OCI-LY3 (cell line): ENCODE measurements around the gene CNPY1.

Source experiments
- H2AFZ ChIP-seq: fragments of 200-600, 300-600 bp; shearing (Covaris generic); 2 replicates; pipeline ENCODE4 v1.6.0; 2014; ENCODE audit warnings: antibody characterized with exemption, low read depth, low read length
- H3K27ac ChIP-seq: fragments of 200-600, 300-600 bp; sonication (generic); 2 replicates; pipeline ENCODE4 v1.5.1; 2014; ENCODE audit warnings: mild to moderate bottlenecking, low read length, moderate library complexity, mixed read lengths
- H3K27me3 ChIP-seq: fragments of 200-600, 300-600 bp; sonication (generic); 2 replicates; pipeline ENCODE4 v1.6.1; 2014; ENCODE audit warnings: low read depth, low read length, mixed read lengths
- H3K36me3 ChIP-seq: fragments of 200-600, 300-600 bp; sonication (generic); replicated peaks from 2 replicates; pipeline ENCODE3; 2014; ENCODE audit warnings: low read depth, low read length, mixed read lengths
- H3K4me1 ChIP-seq: fragments of 300-600, 200-600 bp; sonication (generic); 2 replicates; pipeline ENCODE4 v1.6.1; 2014; ENCODE audit warnings: low read length, mixed read lengths
- H3K4me2 ChIP-seq: fragments of 200-600, 300-600 bp; sonication (generic); 2 replicates; pipeline ENCODE4 v1.6.1; 2014; ENCODE audit warnings: low read length, mixed read lengths
- H3K4me3 ChIP-seq: fragments of 300-600, 200-600 bp; sonication (generic); 2 replicates; pipeline ENCODE4 v1.5.1; 2014; ENCODE audit warnings: antibody characterized with exemption, mild to moderate bottlenecking, low read length, moderate library complexity
- H3K79me2 ChIP-seq: fragments of 300-600, 200-600 bp; shearing (Covaris generic); 2 replicates; pipeline ENCODE4 v1.6.1; 2014; ENCODE audit warnings: mild to moderate bottlenecking, low read length, mixed read lengths
- H3K9ac ChIP-seq: fragments of 300-600, 200-600 bp; shearing (Covaris generic); 2 replicates; pipeline ENCODE4 v1.6.0; 2014; ENCODE audit warnings: mild to moderate bottlenecking, low read length, moderate library complexity
- H3K9me3 ChIP-seq: fragments of 200-600, 300-600 bp; shearing (Covaris generic); 2 replicates; pipeline ENCODE4 v1.6.1; 2014; ENCODE audit warnings: low read length, mixed read lengths; ENCODE audit not compliant: insufficient read depth
- H4K20me1 ChIP-seq: fragments of 200-600, 300-600 bp; sonication (generic); 2 replicates; pipeline ENCODE4 v1.6.1; 2016; ENCODE audit warnings: low read length, mixed read lengths; ENCODE audit not compliant: insufficient read depth
- EZH2phosphoT487 ChIP-seq: fragments of 200-600 bp; shearing (Covaris generic); IDR thresholded peaks from 2 replicates; pipeline ENCODE4 v1.6.1; 2018; ENCODE audit warnings: antibody characterized with exemption, mixed run types, low read depth
- TF ChIP-seq, protein P1 (sequence below): fragments of 200-600, 300-600 bp; sonication (generic); IDR thresholded peaks from 2 replicates; pipeline ENCODE4 v1.5.1; 2014; ENCODE audit warnings: antibody characterized with exemption, low read length, low read depth

The CNPY1 gene

DNA sequence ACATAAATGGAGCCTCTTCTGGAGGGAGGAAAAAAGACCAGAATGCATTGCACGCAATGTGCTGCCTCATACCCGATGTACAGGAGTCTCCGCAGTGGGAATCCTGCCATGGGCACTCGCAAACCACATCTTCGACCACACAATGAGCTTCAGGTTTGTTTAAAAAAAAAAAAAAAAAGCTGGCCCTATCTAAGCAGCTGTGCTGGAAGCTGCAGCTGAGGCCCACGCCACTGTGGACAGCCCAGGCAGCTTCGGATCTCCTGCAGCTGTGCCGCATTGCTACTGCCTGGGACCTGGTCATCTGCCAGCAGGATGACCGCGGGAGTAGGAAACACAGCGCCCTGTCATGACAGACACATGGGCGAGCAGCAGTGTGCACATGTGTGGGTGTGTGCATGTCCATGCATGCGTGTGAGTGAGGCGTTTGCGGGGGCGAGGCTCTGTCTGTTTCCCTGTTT, 62.5 kb downstream of the CNPY1 start:
- H3K27ac ChIP-seq, result no peak overlapping the region
- H4K20me1 ChIP-seq, result no peaks in the 10 kb centered on the region
- no peak for TF ChIP-seq EZH2phosphoT487
- TF ChIP-seq, protein P1, sequence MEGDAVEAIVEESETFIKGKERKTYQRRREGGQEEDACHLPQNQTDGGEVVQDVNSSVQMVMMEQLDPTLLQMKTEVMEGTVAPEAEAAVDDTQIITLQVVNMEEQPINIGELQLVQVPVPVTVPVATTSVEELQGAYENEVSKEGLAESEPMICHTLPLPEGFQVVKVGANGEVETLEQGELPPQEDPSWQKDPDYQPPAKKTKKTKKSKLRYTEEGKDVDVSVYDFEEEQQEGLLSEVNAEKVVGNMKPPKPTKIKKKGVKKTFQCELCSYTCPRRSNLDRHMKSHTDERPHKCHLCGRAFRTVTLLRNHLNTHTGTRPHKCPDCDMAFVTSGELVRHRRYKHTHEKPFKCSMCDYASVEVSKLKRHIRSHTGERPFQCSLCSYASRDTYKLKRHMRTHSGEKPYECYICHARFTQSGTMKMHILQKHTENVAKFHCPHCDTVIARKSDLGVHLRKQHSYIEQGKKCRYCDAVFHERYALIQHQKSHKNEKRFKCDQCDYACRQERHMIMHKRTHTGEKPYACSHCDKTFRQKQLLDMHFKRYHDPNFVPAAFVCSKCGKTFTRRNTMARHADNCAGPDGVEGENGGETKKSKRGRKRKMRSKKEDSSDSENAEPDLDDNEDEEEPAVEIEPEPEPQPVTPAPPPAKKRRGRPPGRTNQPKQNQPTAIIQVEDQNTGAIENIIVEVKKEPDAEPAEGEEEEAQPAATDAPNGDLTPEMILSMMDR, result no peak
- H3K9ac ChIP-seq, result no peak overlapping the region
- no peaks in the 10 kb centered on the region for H3K79me2 ChIP-seq
- H3K4me3 ChIP-seq, result no peak overlapping the region
- no peaks in the 10 kb centered on the region for H3K4me1 ChIP-seq
- no peak overlapping the region for H3K4me2 ChIP-seq
- H2AFZ ChIP-seq, result no peak overlapping the region
- no peaks in the 10 kb centered on the region for H3K36me3 ChIP-seq
- peaks cover 16% of the 10 kb centered on the region for H3K27me3 ChIP-seq
- no peaks in the 10 kb centered on the region for H3K9me3 ChIP-seq

DNA sequence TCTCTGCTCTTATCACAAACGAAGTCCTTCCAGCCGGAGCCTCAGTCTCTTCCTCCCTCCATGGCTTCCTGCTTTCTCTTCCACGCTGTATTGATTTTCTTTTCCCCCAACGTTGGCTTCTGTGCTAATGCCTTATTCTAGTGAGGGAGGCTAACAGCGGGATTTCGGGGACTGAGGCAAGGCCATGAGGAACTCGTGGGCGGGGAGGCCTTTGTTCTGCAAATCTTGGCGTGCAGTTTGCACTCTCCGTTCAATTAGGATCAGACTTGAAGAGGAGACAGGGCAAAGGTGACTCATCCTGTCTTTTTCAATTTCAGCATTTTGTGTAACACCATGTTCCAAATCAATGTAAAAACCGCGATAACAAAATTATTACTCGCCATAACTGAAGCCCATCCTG, 63.1 kb downstream of the CNPY1 start:
- H3K4me1 ChIP-seq, result no peaks in the 10 kb centered on the region
- H3K79me2 ChIP-seq, result no peaks in the 10 kb centered on the region
- H3K36me3 ChIP-seq, result no peaks in the 10 kb centered on the region
- no peak overlapping the region for H2AFZ ChIP-seq
- no peak for TF ChIP-seq EZH2phosphoT487
- TF ChIP-seq, protein P1, result no peak
- H3K27ac ChIP-seq, result no peak overlapping the region
- no peak overlapping the region for H3K4me3 ChIP-seq
- no peaks in the 10 kb centered on the region for H4K20me1 ChIP-seq
- peaks cover 16% of the 10 kb centered on the region for H3K27me3 ChIP-seq
- no peaks in the 10 kb centered on the region for H3K9me3 ChIP-seq
- no peak overlapping the region for H3K4me2 ChIP-seq
- no peak overlapping the region for H3K9ac ChIP-seq

DNA sequence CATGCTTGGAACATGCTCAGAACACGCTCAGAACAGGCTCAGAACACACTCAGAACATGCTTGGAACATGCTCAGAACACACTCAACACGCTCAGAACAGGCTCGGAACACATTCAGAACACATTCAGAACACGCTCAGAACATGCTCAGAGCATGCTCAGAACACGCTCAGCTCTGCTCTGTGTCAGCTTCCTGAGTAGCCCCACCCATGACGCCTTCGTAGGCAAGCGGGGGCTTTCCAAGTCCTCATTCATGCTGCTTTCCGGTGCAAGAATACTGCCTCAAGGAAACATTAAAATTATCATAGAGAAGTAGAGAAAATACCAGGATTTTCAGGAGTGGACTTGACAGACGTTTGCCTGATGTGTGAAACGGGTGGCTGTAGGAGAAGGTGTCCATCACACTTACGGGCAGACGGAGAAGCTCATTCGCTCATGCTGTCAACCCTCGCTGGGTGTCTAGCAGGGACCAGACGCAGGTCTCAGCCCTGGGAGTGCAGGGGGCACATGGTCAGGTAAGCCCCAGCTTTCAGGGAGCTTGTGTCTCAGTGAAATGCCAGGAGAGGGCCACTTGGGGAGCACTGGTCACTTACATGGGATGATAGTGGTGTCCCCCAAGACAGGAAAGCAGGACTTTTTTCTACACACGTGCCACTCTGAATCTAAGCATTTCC, 63.7 kb downstream of the CNPY1 start:
- H3K36me3 ChIP-seq, result no peaks in the 10 kb centered on the region
- TF ChIP-seq EZH2phosphoT487, result no peak
- TF ChIP-seq, protein P1, result no peak
- H4K20me1 ChIP-seq, result no peaks in the 10 kb centered on the region
- H3K4me2 ChIP-seq, result no peak overlapping the region
- no peak overlapping the region for H3K9ac ChIP-seq
- no peak overlapping the region for H2AFZ ChIP-seq
- H3K4me1 ChIP-seq, result peaks cover 5% of the 10 kb centered on the region
- H3K9me3 ChIP-seq, result no peaks in the 10 kb centered on the region
- peaks cover 16% of the 10 kb centered on the region for H3K27me3 ChIP-seq
- H3K27ac ChIP-seq, result no peak overlapping the region
- no peak overlapping the region for H3K4me3 ChIP-seq
- no peaks in the 10 kb centered on the region for H3K79me2 ChIP-seq

DNA sequence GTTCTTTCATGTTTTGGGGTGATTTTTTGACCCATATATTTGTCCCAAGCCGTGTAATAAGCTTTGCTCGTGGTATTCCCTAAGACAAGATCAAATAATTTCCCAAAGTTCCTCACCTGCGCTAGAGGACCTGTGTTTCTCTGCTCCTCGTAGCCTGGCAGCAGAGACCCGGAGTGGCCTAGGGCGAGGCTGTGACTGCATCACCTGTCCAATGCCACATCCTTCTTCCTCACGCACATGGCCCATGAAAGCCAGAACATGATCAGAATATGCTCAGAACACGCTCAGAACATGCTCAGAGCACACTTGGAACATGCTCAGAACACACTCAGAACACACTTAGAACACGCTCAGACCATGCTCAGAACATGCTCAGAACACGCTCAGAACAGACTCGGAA, 64.6 kb downstream of the CNPY1 start:
- Histone ChIP-seq H3K4me2 (no peak overlapping the region), H3K27me3 (peaks cover 16% of the 10 kb centered on the region), H3K9ac (no peak overlapping the region), H3K79me2 (no peaks in the 10 kb centered on the region), H3K9me3 (no peaks in the 10 kb centered on the region), H3K4me1 (peaks cover 14% of the 10 kb centered on the region), H4K20me1 (no peaks in the 10 kb centered on the region), H3K36me3 (no peaks in the 10 kb centered on the region), H3K4me3 (no peak overlapping the region), H3K27ac (no peak overlapping the region), H2AFZ (no peak overlapping the region)
- TF ChIP-seq, protein P1, result no peak
- TF ChIP-seq EZH2phosphoT487, result no peak
